ENCODE data around the gene MYH10.

The MYH10 gene

DNA sequence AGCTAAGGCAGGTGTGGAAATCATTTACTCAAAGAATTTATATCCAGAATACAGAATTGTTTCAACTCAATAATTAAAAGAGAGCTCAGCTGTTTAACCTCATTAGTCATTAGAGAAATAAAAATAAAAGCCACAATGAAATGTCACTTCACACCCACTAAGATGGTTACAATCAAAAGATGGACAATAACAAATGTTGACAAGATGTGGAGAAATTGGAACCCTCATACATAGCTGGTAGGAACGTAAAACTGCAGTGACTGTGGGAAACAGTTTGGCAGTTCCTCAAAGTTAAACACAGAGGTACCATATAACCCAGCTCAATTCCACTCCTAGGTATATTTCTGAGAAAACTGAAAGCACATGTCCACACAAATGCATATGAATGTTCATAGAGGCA, 145.0 kb downstream of the MYH10 start:
- H3K4me1 ChIP-seq (ENCODE audit: low read length): no peaks in the 10 kb centered on the region
- H2AFZ ChIP-seq (ENCODE audit: low read length): no peak overlapping the region
- H3K9me2 ChIP-seq (replicated peaks; ENCODE audit: insufficient read depth, low read length): no peaks in the 10 kb centered on the region
- TF ChIP-seq EZH2phosphoT487 (IDR thresholded peaks at IDR 0.05; ENCODE audit: low read length): no peak
- no peak for TF ChIP-seq EZH2 (optimal IDR thresholded peaks at IDR 0.05; ENCODE audit: low read depth, low read length)
- TF ChIP-seq, protein P1, sequence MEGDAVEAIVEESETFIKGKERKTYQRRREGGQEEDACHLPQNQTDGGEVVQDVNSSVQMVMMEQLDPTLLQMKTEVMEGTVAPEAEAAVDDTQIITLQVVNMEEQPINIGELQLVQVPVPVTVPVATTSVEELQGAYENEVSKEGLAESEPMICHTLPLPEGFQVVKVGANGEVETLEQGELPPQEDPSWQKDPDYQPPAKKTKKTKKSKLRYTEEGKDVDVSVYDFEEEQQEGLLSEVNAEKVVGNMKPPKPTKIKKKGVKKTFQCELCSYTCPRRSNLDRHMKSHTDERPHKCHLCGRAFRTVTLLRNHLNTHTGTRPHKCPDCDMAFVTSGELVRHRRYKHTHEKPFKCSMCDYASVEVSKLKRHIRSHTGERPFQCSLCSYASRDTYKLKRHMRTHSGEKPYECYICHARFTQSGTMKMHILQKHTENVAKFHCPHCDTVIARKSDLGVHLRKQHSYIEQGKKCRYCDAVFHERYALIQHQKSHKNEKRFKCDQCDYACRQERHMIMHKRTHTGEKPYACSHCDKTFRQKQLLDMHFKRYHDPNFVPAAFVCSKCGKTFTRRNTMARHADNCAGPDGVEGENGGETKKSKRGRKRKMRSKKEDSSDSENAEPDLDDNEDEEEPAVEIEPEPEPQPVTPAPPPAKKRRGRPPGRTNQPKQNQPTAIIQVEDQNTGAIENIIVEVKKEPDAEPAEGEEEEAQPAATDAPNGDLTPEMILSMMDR (IDR thresholded peaks at IDR 0.05; ENCODE audit: low read length): no peak
- no peaks in the 10 kb centered on the region for H3K79me2 ChIP-seq (ENCODE audit: low read length)
- H3K4me3 ChIP-seq (ENCODE audit: low read length): no peak overlapping the region
- H3F3A ChIP-seq (ENCODE audit: insufficient read depth, low read length): no peaks in the 10 kb centered on the region
- no peaks in the 10 kb centered on the region for H3K9me3 ChIP-seq (replicated peaks; ENCODE audit: insufficient read depth, low read length)
- H3K36me3 ChIP-seq (replicated peaks; ENCODE audit: insufficient read depth, low read length): peaks cover 4% of the 10 kb centered on the region
- H3K27ac ChIP-seq (ENCODE audit: low read length): no peak overlapping the region
- no peak overlapping the region for H3K9ac ChIP-seq (ENCODE audit: low read length)
- no peak for DNase-seq
- no peak overlapping the region for H3K4me2 ChIP-seq (ENCODE audit: low read depth, low read length)
- H4K20me1 ChIP-seq (ENCODE audit: insufficient read depth, low read length): no peaks in the 10 kb centered on the region
- H3K27me3 ChIP-seq (replicated peaks; ENCODE audit: insufficient read depth, low read length): no peaks in the 10 kb centered on the region

DNA sequence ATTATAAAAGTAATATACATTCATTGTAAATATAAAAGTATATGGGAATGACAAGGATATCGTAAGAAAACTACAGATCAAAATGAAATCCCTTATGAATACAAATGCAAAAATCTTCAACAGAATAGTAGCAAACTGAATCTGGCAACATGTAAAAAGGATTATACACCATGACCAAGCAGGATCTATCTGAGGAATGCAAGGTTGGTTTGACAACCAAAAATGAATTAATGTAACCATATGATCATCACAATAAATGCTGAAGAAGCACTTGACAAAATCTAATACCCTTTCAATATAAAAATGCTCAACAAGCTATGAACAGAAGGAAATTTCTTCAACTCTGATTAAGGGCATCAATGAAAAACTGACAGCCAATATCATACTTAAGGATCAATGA, 146.1 kb downstream of the MYH10 start:
- H3K4me3 ChIP-seq (ENCODE audit: low read length): no peak overlapping the region
- no peaks in the 10 kb centered on the region for H3K9me2 ChIP-seq (replicated peaks; ENCODE audit: insufficient read depth, low read length)
- no peaks in the 10 kb centered on the region for H3K79me2 ChIP-seq (ENCODE audit: low read length)
- no peak for DNase-seq
- H3K9me3 ChIP-seq (replicated peaks; ENCODE audit: insufficient read depth, low read length): no peaks in the 10 kb centered on the region
- no peak overlapping the region for H2AFZ ChIP-seq (ENCODE audit: low read length)
- TF ChIP-seq EZH2 (optimal IDR thresholded peaks at IDR 0.05; ENCODE audit: low read depth, low read length): no peak
- TF ChIP-seq, protein P1 (IDR thresholded peaks at IDR 0.05; ENCODE audit: low read length): no peak
- no peak for TF ChIP-seq EZH2phosphoT487 (IDR thresholded peaks at IDR 0.05; ENCODE audit: low read length)
- H3K36me3 ChIP-seq (replicated peaks; ENCODE audit: insufficient read depth, low read length): peaks cover 4% of the 10 kb centered on the region
- H3K9ac ChIP-seq (ENCODE audit: low read length): no peak overlapping the region
- H3K27ac ChIP-seq (ENCODE audit: low read length): no peak overlapping the region
- H3K4me2 ChIP-seq (ENCODE audit: low read depth, low read length): no peak overlapping the region
- no peaks in the 10 kb centered on the region for H3F3A ChIP-seq (ENCODE audit: insufficient read depth, low read length)
- H3K4me1 ChIP-seq (ENCODE audit: low read length): no peaks in the 10 kb centered on the region
- no peaks in the 10 kb centered on the region for H4K20me1 ChIP-seq (ENCODE audit: insufficient read depth, low read length)
- H3K27me3 ChIP-seq (replicated peaks; ENCODE audit: insufficient read depth, low read length): no peaks in the 10 kb centered on the region

DNA sequence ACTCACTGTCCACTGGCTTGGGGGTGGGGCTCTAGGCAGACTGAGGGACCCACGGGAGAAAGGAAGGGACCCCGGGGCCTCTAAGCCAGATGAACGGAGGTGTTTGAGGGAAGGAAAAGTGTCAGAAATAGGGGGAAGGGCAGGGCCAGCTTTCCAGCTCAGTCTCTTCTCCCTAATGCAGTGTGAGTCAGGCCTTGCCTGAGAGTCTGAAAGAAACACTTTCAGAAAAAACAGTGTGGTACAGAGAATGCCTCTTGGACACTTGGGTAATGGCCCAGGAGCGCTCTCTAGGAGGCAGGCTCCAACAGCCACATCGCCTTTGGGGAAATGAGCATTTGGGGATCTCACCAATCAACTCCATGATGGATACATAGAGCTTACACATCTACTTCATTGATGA, 148.0 kb downstream of the MYH10 start:
- no peak for DNase-seq
- Histone ChIP-seq H3K9ac (ENCODE audit: low read length) (no peak overlapping the region), H3K4me2 (ENCODE audit: low read depth, low read length) (no peak overlapping the region), H3K9me3 (replicated peaks; ENCODE audit: insufficient read depth, low read length) (no peaks in the 10 kb centered on the region), H3K4me3 (ENCODE audit: low read length) (no peak overlapping the region), H3K36me3 (replicated peaks; ENCODE audit: insufficient read depth, low read length) (peaks cover 8% of the 10 kb centered on the region), H2AFZ (ENCODE audit: low read length) (no peak overlapping the region), H3F3A (ENCODE audit: insufficient read depth, low read length) (no peaks in the 10 kb centered on the region), H4K20me1 (ENCODE audit: insufficient read depth, low read length) (no peaks in the 10 kb centered on the region), H3K4me1 (ENCODE audit: low read length) (no peaks in the 10 kb centered on the region), H3K27me3 (replicated peaks; ENCODE audit: insufficient read depth, low read length) (no peaks in the 10 kb centered on the region), H3K79me2 (ENCODE audit: low read length) (no peaks in the 10 kb centered on the region), H3K9me2 (replicated peaks; ENCODE audit: insufficient read depth, low read length) (no peaks in the 10 kb centered on the region), H3K27ac (ENCODE audit: low read length) (no peak overlapping the region)
- TF ChIP-seq EZH2 (optimal IDR thresholded peaks at IDR 0.05; ENCODE audit: low read depth, low read length) (no peak), EZH2phosphoT487 (IDR thresholded peaks at IDR 0.05; ENCODE audit: low read length) (no peak)
- TF ChIP-seq, protein P1 (IDR thresholded peaks at IDR 0.05; ENCODE audit: low read length): no peak

Measured in MM.1S (cell line).